ENCODE results near the gene CACNA1E.

Gene CACNA1E

GRCh38 chr1:181484821-181485220, 1.5 kb downstream of the CACNA1E start:
- no peak for DNase-seq (ENCODE audit: low read depth in 2 of 2)

DNA sequence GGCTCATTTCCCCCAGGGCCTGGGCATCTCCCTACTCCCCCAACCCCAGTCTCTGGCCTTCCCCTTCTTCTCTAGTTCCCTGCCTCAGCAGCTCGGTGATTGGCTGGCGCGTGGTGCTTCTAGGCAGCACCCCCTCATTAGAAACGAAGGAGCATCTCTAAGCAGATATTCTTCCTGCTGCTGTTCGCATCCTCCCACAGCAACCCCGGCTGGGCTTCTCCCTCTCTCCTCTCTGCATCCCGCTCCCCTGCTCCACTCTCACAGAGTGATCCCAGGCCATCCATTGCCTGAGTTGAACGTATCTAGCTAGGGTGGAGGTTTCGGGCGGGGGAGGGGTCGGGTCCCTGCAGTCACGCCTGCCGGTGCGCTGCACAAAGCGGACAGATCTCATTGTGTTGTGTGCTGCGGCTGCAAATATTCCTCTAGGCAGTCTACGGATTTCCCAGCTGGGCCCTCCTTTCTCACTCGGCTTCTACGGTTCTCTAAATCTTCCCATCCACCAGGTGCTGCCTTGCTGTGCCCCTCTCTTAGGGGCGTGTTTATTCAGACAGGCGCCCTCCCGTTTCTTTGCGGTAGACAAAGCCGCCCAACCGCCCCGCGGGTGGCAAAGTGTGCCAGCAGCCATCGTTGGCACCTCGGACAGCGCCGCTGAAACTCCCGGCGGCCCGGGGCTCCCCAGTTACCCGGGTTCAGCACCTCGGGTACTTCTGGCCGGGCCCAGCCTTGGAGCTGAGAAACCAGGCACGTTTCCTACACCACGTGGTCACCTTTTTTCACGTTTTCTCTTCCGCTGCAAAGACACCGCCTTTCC, 2.2 kb downstream of the CACNA1E start:
- no peak for DNase-seq (ENCODE audit: low read depth in 2 of 2)

GRCh38 chr1:181486098-181486420, 2.7 kb downstream of the CACNA1E start:
- no peak for DNase-seq (ENCODE audit: low read depth in 2 of 2)

DNA sequence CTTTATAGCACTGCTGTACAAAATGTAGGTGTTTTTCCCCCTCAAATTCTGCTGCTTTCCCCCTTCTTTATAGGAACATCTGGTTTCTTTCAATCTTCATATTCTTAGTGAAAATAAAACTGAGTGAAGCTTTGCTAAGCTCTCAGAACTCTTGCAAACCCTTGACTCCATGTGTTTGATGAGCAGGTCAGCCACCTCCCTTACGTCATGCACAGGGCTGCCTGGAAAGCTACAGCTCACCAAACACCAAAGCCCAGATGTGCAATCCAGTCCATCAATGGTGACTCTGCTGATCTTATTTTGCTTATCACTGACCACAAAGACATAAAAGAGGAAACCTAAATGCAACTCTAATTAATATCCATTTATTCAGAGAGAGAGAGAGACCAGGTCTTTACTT, 5.5 kb downstream of the CACNA1E start:
- no peak for DNase-seq (ENCODE audit: low read depth in 2 of 2)

GRCh38 chr1:181490276-181490675, 7.0 kb downstream of the CACNA1E start:
- DNase-seq (ENCODE audit: low read depth in 2 of 2): no peak

GRCh38 chr1:181490740-181491712, 7.7 kb downstream of the CACNA1E start:
- no peak for DNase-seq (ENCODE audit: low read depth in 2 of 2)

DNA sequence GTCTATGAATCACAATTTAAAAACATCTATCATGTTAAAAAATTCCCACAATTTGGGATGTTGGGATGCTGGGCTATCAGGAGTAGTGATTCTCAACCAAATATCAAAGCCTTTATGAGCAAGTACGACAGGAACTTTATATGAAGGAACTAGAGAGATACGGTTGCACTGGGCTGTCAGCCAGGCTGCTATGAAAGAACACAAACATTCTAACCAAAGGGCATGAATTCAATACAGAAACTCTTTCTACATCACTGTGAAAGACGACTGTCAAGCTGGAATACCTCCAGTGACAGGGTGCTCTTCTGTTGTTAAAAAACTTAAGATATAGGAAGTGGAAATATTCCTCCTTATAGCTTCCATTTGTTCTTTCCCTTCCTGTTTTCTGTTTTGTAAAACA, 9.8 kb downstream of the CACNA1E start:
- DNase-seq (ENCODE audit: low read depth in 2 of 2): no peak

DNA sequence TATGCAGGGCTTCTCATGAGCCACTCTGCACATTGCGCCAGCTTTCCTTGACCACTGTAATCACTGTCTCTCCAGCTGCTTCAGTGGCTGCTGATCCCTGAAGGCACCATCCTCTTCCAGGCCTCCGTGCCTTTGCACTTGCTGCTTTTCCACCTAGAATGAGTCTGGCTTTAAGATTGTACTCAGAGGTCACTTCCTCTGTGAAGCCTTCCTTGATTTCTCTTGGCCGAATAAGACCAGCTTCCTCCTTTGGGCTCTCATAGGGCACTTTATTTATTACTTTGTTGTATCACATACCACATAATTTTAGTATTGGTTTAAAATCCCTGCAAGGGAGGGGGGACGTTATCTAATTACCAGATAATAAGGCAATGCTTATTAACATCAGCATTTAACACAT, 10.6 kb downstream of the CACNA1E start:
- no peak for DNase-seq (ENCODE audit: low read depth in 2 of 2)

DNA sequence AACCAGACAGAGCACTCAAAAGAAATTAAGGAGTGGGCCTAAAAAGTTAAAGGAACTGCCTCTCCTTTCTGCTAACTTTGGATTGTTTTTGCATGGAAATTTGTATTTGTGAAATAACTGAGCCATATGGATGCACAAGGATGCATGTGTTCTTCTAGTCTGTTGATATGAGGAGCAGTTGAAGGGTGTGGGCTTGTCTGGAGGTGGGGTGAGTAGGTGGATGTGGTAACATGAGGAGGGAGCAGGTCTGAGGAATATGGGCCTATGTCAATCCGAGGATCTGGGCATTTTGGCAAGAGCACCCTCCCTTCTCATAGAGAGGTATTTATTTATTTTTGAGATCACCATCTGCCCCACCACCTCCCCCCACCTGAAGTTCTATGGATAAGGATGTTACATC, 13.4 kb downstream of the CACNA1E start:
- no peak for DNase-seq (ENCODE audit: low read depth in 2 of 2)

DNA sequence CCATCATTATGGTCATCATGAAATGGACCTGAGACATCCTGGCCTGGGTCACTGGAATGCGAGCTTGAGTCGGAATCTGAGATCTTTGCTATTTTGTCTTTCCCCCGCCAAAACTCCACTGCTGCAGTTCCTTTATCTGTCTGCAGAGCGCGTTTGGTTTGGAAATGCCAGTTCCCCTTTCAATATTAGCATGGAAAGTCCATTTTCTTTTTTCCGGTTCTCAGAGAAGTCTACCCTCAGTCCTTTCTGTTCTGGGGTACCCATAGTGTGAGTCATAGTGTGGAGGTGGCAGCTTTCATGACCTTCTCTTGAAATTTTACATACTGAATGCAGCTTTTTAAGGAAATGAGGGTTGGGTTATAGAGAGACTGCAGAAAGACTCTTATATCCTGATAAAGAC, 14.6 kb downstream of the CACNA1E start:
- no peak for DNase-seq (ENCODE audit: low read depth in 2 of 2)

DNA sequence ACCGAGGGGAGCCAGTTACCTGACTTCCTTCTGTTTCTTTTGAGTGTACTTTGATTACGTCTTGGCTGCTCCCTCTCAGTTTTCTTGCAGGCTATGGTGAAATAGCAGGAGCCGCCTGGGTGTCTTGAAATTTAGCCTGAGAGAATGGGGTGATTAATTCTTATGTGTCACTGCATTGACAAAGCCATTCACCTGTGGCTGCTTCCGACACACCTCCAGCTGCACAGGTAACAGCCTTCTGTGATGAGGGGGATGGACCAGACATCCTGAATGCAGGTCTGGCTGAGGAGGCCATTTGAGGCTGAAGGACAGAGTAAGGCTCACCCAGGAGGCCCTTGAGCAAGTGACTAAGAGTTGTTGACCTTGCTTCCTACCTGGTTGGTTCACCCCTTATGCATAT, 16.5 kb downstream of the CACNA1E start:
- DNase-seq (ENCODE audit: low read depth in 2 of 2): no peak

DNA sequence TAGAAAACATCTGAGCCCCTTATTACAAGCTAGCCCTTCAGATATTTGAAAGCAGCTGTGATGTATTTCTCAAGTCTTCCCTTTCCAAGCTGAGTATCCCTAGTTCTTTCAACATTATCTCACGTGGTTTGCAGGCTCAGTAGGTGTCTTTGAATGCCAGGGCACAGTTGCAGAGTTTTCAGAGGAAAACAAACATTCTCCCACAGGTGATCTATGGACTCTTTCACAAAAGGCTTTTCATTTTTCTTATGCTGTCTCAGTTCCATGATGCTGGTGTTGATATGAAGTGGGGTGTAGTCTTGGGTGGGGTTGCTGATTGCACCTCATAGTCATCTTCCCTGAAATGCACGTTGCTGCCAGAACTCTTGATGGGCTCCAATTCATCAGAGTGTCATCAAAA, 17.3 kb downstream of the CACNA1E start:
- DNase-seq (ENCODE audit: low read depth in 2 of 2): no peak

- DNase-seq (ENCODE audit: low read depth in 2 of 2): no peak
These were observed 18.3 kb downstream of the CACNA1E start for GRCh38 chr1:181501612-181502011.

DNA sequence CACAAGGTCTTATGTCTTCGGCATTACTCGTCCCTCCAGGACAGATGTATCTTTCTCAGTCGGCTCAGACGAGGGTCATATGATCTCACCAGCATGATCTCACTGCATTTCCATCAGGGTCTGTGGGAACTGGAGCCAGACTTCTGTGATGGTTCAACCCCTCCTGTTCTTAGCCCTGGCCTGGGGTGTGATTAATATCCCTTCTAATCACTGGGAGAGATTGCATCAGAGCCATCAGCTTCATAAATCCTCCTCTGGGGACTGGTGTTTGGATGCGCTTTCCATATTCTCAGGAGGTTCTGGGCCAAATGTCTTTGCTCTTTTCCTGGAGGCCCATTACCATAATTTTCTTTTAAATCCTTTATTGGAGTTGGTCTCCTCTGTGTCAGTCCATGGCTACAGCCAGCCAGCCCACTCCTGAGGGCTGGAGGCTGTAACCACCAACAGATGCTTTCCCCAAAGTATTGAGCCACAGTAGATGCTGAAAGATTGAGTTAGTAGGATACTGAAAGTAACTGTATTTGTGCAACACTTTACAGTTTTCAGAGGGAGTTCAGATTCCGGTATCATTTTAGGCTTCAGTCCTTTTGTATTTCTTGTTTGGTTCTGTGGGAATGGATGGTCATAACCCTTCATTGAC, 20.0 kb downstream of the CACNA1E start:
- DNase-seq (ENCODE audit: low read depth in 2 of 2): no peak

DNA sequence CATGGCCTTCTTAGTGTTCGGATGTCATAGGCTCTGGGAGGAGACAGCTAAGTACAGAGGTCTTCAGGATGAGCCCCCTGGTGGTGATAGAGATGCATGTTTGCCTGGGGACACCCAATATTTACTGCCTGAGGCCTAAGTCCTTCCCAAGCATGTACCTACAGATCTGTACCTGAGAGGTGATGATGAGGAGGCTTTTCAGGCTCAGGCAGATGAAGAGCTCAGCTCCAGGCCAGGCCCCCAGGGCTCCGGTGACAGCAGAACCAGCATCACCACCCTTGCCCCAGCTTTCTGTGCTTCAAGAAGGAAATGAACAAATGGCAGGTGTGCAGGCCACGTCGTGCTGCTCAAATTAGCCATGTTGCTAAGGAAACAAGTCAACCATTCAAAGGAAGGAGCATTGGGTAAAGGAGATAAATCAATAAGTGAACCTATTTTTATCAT, 21.1 kb downstream of the CACNA1E start:
- no peak for DNase-seq (ENCODE audit: low read depth in 2 of 2)

DNA sequence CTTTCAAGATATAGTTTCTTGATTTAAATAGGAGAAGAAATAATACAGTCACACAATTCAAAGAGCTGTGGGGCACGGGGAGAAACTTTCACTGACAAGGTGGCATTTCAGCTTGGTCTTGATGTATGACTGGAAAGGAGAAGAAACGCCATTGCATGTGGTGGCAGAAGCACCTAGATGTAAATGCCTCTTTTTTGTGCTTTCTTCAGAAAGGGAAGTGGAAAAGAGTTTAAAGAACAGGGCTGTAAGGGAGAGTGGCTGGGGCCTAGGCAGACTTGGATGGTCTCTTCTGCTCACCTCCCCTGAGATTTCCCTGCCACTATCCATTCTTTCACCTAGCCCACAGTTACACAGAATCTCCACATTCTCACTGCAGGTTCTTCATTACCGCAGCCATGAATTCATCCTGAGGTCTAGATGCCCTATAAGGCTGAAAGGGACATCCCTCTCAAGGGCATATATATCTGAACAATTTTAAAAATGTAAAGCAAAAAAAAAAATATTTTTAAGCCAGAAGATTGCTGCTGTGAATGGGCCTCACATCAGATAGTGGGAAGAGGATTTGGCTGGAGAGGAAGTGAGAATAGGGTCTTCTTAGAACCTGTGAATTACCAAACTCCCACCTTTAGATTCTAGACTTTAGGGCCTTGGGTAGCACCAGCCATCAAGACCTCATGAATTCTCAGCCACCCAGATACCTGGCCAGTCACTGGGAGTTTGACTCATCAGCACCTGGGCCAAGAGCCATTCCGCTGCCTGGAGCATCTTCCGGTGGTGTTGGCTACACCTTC, 23.4 kb downstream of the CACNA1E start:
- DNase-seq (ENCODE audit: low read depth in 2 of 2): no peak

GRCh38 chr1:181508486-181509165, 25.3 kb downstream of the CACNA1E start:
- DNase-seq (ENCODE audit: low read depth in 2 of 2): no peak

- DNase-seq (ENCODE audit: low read depth in 2 of 2): no peak
These were observed 30.5 kb downstream of the CACNA1E start for GRCh38 chr1:181513786-181514297.

DNA sequence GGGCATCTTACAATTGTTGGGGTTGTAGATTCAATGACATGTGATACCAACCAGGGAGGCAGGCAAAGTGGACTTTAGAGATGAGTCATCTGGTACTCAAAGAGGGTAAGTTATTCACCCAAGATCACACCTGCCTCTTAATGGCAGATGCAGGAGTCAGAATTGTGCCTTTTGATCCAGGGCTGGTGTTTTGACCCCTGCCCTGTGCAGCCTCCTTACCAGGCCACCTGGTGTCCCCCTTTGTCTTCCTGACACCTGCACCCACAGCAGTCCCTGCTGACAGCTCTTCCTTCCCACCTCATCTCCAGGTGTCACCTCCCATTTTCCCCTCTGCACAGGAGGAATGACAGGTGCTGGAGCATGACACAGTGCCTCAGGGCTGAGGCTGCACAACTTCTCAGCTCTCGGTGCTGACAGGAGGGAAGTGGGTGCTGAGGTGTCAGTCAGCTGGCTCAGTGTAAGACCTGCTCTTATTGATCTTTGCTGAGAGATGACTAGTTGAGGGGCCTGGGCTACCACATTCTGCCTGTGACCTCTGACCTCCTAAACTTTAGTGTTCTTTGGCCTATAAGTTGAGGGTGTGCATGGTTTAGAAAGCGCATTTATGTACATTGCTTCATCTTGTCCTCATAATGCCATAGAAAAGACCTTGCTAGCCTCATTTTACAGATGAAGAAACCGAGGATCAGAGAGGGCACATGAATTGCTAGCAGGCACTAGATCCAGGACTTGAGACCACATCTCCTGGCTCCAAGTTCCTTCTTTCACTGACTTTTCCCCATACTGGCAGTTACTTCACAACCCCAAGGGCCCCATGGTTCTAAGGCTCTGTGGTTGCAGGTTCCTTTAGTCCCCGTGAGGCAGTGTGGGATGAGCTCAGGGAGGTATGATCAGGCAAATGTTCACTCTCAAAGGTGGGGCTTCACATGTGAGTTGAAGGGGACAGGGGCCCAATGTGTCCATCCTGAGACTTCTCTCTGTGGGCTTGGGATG, 31.3 kb downstream of the CACNA1E start:
- DNase-seq (ENCODE audit: low read depth in 2 of 2): no peak

DNA sequence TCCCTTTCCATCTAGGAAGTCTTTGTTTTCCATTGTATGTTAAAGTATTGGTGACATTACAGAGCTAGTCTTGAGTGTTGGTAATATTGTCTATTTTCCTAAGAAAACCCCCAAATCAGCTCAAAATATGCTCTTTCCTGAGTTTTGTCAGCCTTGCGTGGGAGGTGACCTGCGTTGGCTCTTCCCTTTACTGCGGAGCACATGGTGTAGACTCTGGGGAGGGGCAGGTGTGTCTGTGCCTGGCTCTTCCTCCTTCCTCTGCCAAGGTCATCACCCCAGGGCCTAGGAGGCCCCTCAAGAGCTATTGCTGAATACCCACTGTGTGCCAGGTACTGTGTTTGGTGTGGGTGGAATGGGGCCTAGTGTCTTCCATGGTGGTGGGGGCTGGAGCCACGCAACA, 33.4 kb downstream of the CACNA1E start:
- no peak for DNase-seq (ENCODE audit: low read depth in 2 of 2)
